Small intestine (tissue), 7 donors: ENCODE data around the gene PON2. TPM values are rescaled to one million over a fixed set of nuclear protein-coding genes. Genes with fewer than 3 reads are reported as not detected.

Source experiments
- DNase-seq, 2 donors: peaks; one replicate each; pipeline versions ENCODE4 v3.0.0 to v3.0.0-alpha.2; 2013
- FAIRE-seq: peaks from 2 replicates; lab custom pipeline; 2012; peaks lifted over from hg19 to GRCh38; lab: Jason Lieb, UNC
- H3K27ac ChIP-seq, 3 donors: one replicate each; pipeline ENCODE4 v1.5.1; 2013; ENCODE audit warnings: low read length in 2 of 3, mild to moderate bottlenecking in 2 of 3, control low read depth in 1 of 3, inconsistent platforms in 1 of 3, low read depth in 1 of 3, moderate library complexity in 1 of 3
- H3K27me3 ChIP-seq, 3 donors: one replicate each; pipeline ENCODE4 v1.6.1; 2013; ENCODE audit warnings: low read length in 3 of 3, inconsistent platforms in 1 of 3; ENCODE audit not compliant: control insufficient read depth in 3 of 3, insufficient read depth in 3 of 3
- H3K36me3 ChIP-seq, 3 donors: one replicate each; pipeline ENCODE4 v1.6.1; 2013; ENCODE audit warnings: low read length in 3 of 3, inconsistent platforms in 1 of 3, low read depth in 1 of 3, mild to moderate bottlenecking in 1 of 3, moderate library complexity in 1 of 3; ENCODE audit not compliant: control insufficient read depth in 3 of 3, insufficient read depth in 2 of 3
- H3K4me1 ChIP-seq, 3 donors: one replicate each; pipeline ENCODE4 v1.6.1; 2013; ENCODE audit warnings: low read length in 2 of 3, inconsistent platforms in 1 of 3, low read depth in 1 of 3, mild to moderate bottlenecking in 1 of 3, moderate library complexity in 1 of 3; ENCODE audit not compliant: control insufficient read depth in 3 of 3, insufficient read depth in 2 of 3
- H3K4me3 ChIP-seq, 3 donors: one replicate each; pipeline ENCODE4 v1.5.1; 2013; ENCODE audit warnings: low read length in 3 of 3, control low read depth in 1 of 3, inconsistent platforms in 1 of 3, low read depth in 1 of 3, mild to moderate bottlenecking in 1 of 3, moderate library complexity in 1 of 3
- H3K9me3 ChIP-seq, 2 donors: one replicate each; pipeline ENCODE4 v1.6.1; 2013; ENCODE audit warnings: low read depth in 1 of 2, low read length in 1 of 2; ENCODE audit not compliant: control insufficient read depth in 2 of 2, insufficient read depth in 1 of 2
- WGBS, 3 donors: extraction: QIAGEN DNeasy Blood & Tissue Kit; methylation state at CpG; one replicate each; pipeline ENCODE4 v1.1.7; 2013; 5-methylcytosine and 5-hydroxymethylcytosine counted together
- polyA plus RNA-seq, 4 donors: library from polyadenylated mRNA; stranded (reverse) in 3 of 4; unstranded in 1 of 4; fragments of 200-250 nt in 3 of 4; fragments of 120-200 nt in 1 of 4; gene quantifications; one replicate each; pipeline versions ENCODE4 v1.2.1 to v1.2.3, GENCODE V29; 2013
- donor health status: healthy with polysubstance abuse.
- donor health status: control.
- donor health status: control.
- donor health status: Bipolar disorder and iron deficiency.
- donor health status: healthy.

PON2 gene
- polyA plus RNA-seq, 4 donors: 51.6 to 325 (median 93.7) TPM

GRCh38 chr7:95407751-95408150 is 27.1 kb downstream of the PON2 start:
- Histone ChIP-seq H3K36me3 (peaks cover 4 to 10% (median 7%) of the 10 kb centered on the region in 3 donors), H3K4me3 (no peak overlapping the region), H3K4me1 (peaks cover 0 to 5% (median 0%) of the 10 kb centered on the region in 3 donors), H3K27ac (peak overlapping the region in 1 of 3 donors; percentile 19), H3K9me3 (no peaks in the 10 kb centered on the region), H3K27me3 (no peaks in the 10 kb centered on the region)
- WGBS, 3 donors: 37 to 65% (median 42%) methylated on average over 2 of the region's 2 CpGs
- FAIRE-seq: no peak
- no peak for DNase-seq

- Histone ChIP-seq H3K9me3 (no peaks in the 10 kb centered on the region), H3K4me3 (no peak overlapping the region), H3K36me3 (peaks cover 2 to 9% (median 5%) of the 10 kb centered on the region in 3 donors), H3K4me1 (peaks cover 0 to 5% (median 0%) of the 10 kb centered on the region in 3 donors), H3K27ac (no peak overlapping the region), H3K27me3 (no peaks in the 10 kb centered on the region)
- DNase-seq: no peak
- FAIRE-seq: no peak
- WGBS, 3 donors: 94 to 97% (median 94%) methylated on average over 6 of the region's 6 CpGs
These were observed 29.0 kb downstream of the PON2 start for GRCh38 chr7:95405800-95406199.

GRCh38 chr7:95405208-95405607 is 29.6 kb downstream of the PON2 start:
- H3K4me1 ChIP-seq: peaks cover 0 to 7% (median 0%) of the 10 kb centered on the region in 3 donors
- H3K27ac ChIP-seq: no peak overlapping the region
- no peak for DNase-seq
- H3K4me3 ChIP-seq: no peak overlapping the region
- H3K9me3 ChIP-seq: no peaks in the 10 kb centered on the region
- no peak for FAIRE-seq
- whole genome bisulfite sequencing, 3 donors: 95 to 97% (median 96%) methylated on average over 3 of the region's 3 CpGs
- no peaks in the 10 kb centered on the region for H3K27me3 ChIP-seq
- H3K36me3 ChIP-seq: peaks cover 2 to 8% (median 5%) of the 10 kb centered on the region in 3 donors

- no peak overlapping the region for H3K27ac ChIP-seq
- peaks cover 2 to 7% (median 5%) of the 10 kb centered on the region in 3 donors for H3K36me3 ChIP-seq
- no peak overlapping the region for H3K4me3 ChIP-seq
- WGBS, 3 donors: 43 to 86% (median 82%) methylated on average over 4 of the region's 4 CpGs
- H3K9me3 ChIP-seq: no peaks in the 10 kb centered on the region
- H3K27me3 ChIP-seq: no peaks in the 10 kb centered on the region
- no peak for FAIRE-seq
- no peak for DNase-seq
- peaks cover 0 to 13% (median 0%) of the 10 kb centered on the region in 3 donors for H3K4me1 ChIP-seq
These were observed 30.4 kb downstream of the PON2 start for GRCh38 chr7:95404316-95404865.

- peak overlapping the region in 1 of 3 donors; percentile 77 for H3K27ac ChIP-seq
- no peaks in the 10 kb centered on the region for H3K9me3 ChIP-seq
- peaks cover 0 to 15% (median 0%) of the 10 kb centered on the region in 3 donors for H3K4me1 ChIP-seq
- no peaks in the 10 kb centered on the region for H3K27me3 ChIP-seq
- no peak for FAIRE-seq
- peak; percentile 40 to 70 for DNase-seq
- WGBS, 3 donors: 56 to 73% (median 68%) methylated on average over 4 of the region's 4 CpGs
- H3K4me3 ChIP-seq: peak overlapping the region in 1 of 3 donors; percentile 84
- H3K36me3 ChIP-seq: peaks cover 0 to 3% (median 0%) of the 10 kb centered on the region in 3 donors
These were observed 36.5 kb downstream of the PON2 start for GRCh38 chr7:95398155-95398940.

- 40 to 64% (median 43%) methylated on average over 3 of the region's 3 CpGs for WGBS, 3 donors
- Histone ChIP-seq H3K4me1 (peaks cover 0 to 15% (median 0%) of the 10 kb centered on the region in 3 donors), H3K9me3 (no peaks in the 10 kb centered on the region), H3K27me3 (no peaks in the 10 kb centered on the region), H3K4me3 (peak overlapping the region in 2 of 3 donors; percentile 56 to 84), H3K27ac (peak overlapping the region in 2 of 3 donors; percentile 5 to 77), H3K36me3 (peaks cover 0 to 3% (median 0%) of the 10 kb centered on the region in 3 donors)
- peak in 1 of 2 donors; percentile 30 for DNase-seq
- no peak for FAIRE-seq
These were observed 37.4 kb downstream of the PON2 start for GRCh38 chr7:95397381-95397780.

- H3K27ac ChIP-seq: peak within 1 kb of the TSS; percentile 52 to 77 (median 56)
- FAIRE-seq: no peak
- peaks cover 0 to 3% (median 0%) of the 10 kb centered on the region in 3 donors for H3K36me3 ChIP-seq
- 3 to 8% (median 4%) methylated on average over 65 to 68 of the region's 68 CpGs for WGBS, 3 donors
- no peaks in the 10 kb centered on the region for H3K27me3 ChIP-seq
- H3K4me3 ChIP-seq: peak within 1 kb of the TSS; percentile 36 to 84 (median 56)
- DNase-seq: peak; percentile 71 to 87
- H3K9me3 ChIP-seq: no peaks in the 10 kb centered on the region
- H3K4me1 ChIP-seq: peaks cover 0 to 15% (median 0%) of the 10 kb centered on the region in 3 donors
These were observed 38.4 kb downstream of the PON2 start, which contains the start of gene PON3 for GRCh38 chr7:95396136-95397032. TSS of gene PON3 (minus strand) at chr7:95396375. CDS start at chr7:95396350, 25 bp downstream.
